DND-41 (cell line): Measurements from ENCODE around the gene ACADS.

Source experiments
- CTCF ChIP-seq: IDR thresholded peaks from 2 replicates; pipeline ENCODE4 v1.5.1; 2012; ENCODE audit warnings: borderline replicate concordance, low read length, moderate library complexity, mild to moderate bottlenecking; ENCODE audit not compliant: poor library complexity, severe bottlenecking; ENCODE audit errors: extremely low read depth
- EZH2 ChIP-seq: IDR thresholded peaks from 3 replicates; pipeline ENCODE4 v1.6.1; 2012; ENCODE audit warnings: borderline replicate concordance, low read depth, mild to moderate bottlenecking, moderate library complexity, low read length, inconsistent platforms; ENCODE audit not compliant: severe bottlenecking

- TF ChIP-seq EZH2 (no peak), CTCF (no peak)
Measured at GRCh38 chr12:120705618-120706017, 20.0 kb upstream of the ACADS start.
